Thyroid gland (tissue), 4 donors: ENCODE results near the gene EIF5A2.

Experiments used
- POLR2A ChIP-seq, 2 donors: fragments of 450-650 bp; IDR thresholded peaks; one replicate each; pipeline ENCODE4 v1.6.1; 2017; ENCODE audit warnings: antibody characterized with exemption in 2 of 2, mild to moderate bottlenecking in 2 of 2, moderate library complexity in 1 of 2
- TF ChIP-seq, protein P1 (sequence below), 6 experiments: fragments of 200-600 bp in 3 of 6; fragments of 450-650 bp in 3 of 6; sonication (generic) in 3 of 6; IDR thresholded peaks; one replicate each; pipeline ENCODE4 v1.5.1; 2016 to 2019; ENCODE audit warnings: antibody characterized with exemption in 6 of 6, mild to moderate bottlenecking in 2 of 6, inconsistent platforms in 1 of 6, moderate library complexity in 1 of 6

DNA sequence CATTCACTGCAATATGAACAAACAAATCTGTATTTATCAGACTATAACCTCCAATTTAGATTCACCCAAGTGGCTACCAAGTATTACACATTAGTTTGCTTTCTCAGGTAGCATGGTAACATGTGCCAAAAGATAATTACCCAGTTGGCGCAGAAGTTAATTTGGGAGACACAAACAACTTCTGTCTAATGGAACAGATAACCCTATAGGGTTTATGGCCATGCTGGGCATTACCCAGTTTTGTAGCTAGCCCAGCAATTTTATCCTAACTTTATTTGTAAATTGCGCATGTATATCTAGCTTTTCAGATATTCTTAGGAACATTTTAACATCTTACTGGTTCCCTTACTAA, 39.2 kb downstream of the EIF5A2 start:
- no peak for TF ChIP-seq POLR2A (IDR thresholded peaks at IDR 0.05)
- TF ChIP-seq, protein P1, sequence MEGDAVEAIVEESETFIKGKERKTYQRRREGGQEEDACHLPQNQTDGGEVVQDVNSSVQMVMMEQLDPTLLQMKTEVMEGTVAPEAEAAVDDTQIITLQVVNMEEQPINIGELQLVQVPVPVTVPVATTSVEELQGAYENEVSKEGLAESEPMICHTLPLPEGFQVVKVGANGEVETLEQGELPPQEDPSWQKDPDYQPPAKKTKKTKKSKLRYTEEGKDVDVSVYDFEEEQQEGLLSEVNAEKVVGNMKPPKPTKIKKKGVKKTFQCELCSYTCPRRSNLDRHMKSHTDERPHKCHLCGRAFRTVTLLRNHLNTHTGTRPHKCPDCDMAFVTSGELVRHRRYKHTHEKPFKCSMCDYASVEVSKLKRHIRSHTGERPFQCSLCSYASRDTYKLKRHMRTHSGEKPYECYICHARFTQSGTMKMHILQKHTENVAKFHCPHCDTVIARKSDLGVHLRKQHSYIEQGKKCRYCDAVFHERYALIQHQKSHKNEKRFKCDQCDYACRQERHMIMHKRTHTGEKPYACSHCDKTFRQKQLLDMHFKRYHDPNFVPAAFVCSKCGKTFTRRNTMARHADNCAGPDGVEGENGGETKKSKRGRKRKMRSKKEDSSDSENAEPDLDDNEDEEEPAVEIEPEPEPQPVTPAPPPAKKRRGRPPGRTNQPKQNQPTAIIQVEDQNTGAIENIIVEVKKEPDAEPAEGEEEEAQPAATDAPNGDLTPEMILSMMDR (IDR thresholded peaks at IDR 0.05) = no peak
